Tibial nerve (tissue), 4 donors: ENCODE results near the gene TOE1. TPM values are rescaled to one million over a fixed set of nuclear protein-coding genes. Genes with fewer than 3 reads are reported as not detected.

Source experiments
- DNase-seq, 2 donors: peaks; one replicate each; pipeline ENCODE4 v3.0.0-alpha.2; 2019; ENCODE audit warnings: low spot score in 2 of 2
- H3K27ac ChIP-seq, 4 donors: fragments of 200-600 bp; sonication (generic) in 3 of 4; one replicate each; pipeline ENCODE4 v1.5.1; 2017 to 2019; ENCODE audit warnings: mild to moderate bottlenecking in 1 of 4
- H3K27me3 ChIP-seq, 2 donors: fragments of 200-600 bp; sonication (generic) in 1 of 2; one replicate each; pipeline versions ENCODE4 v1.5.1 to v1.6.0; 2017 to 2019
- H3K36me3 ChIP-seq, 3 donors: fragments of 200-600 bp; sonication (generic); one replicate each; pipeline ENCODE4 v1.5.1; 2018 to 2019
- H3K4me1 ChIP-seq, 4 donors: fragments of 200-600 bp; sonication (generic) in 3 of 4; one replicate each; pipeline ENCODE4 v1.5.1; 2017 to 2019
- H3K4me3 ChIP-seq, 4 donors: fragments of 200-600 bp; sonication (generic) in 3 of 4; one replicate each; pipeline ENCODE4 v1.5.1; 2017 to 2019; ENCODE audit warnings: mild to moderate bottlenecking in 1 of 4, moderate library complexity in 1 of 4
- H3K9me3 ChIP-seq, 4 donors: fragments of 200-600 bp; sonication (generic) in 3 of 4; one replicate each; pipeline ENCODE4 v1.5.1; 2017 to 2019
- EP300 ChIP-seq, 2 donors: sonication (generic); formaldehyde crosslinking; IDR thresholded peaks; one replicate each; pipeline ENCODE4 v1.6.1; 2017; ENCODE audit warnings: antibody characterized with exemption in 2 of 2, mild to moderate bottlenecking in 1 of 2
- POLR2A ChIP-seq, 2 donors: fragments of 450-650 bp; IDR thresholded peaks; one replicate each; pipeline ENCODE4 v1.6.1; 2017; ENCODE audit warnings: antibody characterized with exemption in 2 of 2, mild to moderate bottlenecking in 2 of 2, moderate library complexity in 2 of 2
- WGBS, 2 donors: methylation state at CpG; one replicate each; pipeline ENCODE4 v1.1.5; 2018; 5-methylcytosine and 5-hydroxymethylcytosine counted together
- total RNA-seq, 4 donors: library from RNA; depleted of rRNA; stranded (reverse); fragments of >200 nt; gene quantifications; one replicate each; pipeline ENCODE4 v1.1.0, GENCODE V29; 2016
- TF ChIP-seq, protein P1 (sequence below), 5 experiments: fragments of 200-600 bp in 3 of 5; fragments of 450-650 bp in 2 of 5; sonication (generic) in 3 of 5; IDR thresholded peaks; one replicate each; pipeline ENCODE4 v1.5.1; 2016 to 2019; ENCODE audit warnings: antibody characterized with exemption in 5 of 5, mild to moderate bottlenecking in 3 of 5, moderate library complexity in 2 of 5

The TOE1 gene
- total RNA-seq, 4 donors from 2014 or later = 7.4 to 16.7 (median 12.3) TPM

DNA sequence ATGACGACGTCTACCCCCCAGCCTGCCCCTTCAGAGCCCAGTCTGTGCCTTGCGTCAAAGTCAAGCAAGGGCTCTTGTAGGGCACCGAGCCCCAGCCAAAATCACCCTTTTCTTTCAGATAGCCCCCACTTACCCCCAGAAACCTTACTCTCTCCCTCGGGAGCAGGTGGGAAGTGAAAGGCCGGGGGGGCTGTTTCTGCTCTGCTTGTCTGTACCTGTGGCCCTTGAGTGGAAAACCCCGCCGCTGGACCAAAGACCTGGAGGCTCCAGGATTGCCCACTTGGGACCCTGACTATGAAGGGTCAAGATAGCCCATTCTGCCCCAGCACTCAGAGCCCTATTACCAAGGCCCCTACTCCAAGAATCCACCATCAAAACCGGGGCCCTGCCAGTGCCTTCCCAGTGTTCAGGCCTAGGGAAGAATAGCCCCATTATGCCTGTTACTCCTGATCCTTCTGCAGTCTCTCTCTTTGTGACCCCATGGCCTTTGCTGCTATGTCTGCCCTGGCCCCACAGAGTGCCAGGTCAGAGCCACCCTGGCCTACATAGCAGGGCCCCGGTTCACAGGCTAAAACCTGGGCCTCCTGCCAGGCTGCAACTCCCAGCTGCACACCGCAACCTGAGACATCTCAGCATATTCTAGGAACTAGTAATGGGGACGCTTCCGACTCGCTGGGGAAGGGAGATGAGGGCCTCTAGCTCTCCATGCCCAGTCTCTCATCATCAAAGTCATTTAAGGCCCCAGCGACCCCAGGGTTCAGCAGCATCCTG is 35.5 kb upstream of the TOE1 start:
- Histone ChIP-seq H3K4me1 (peaks cover 0 to 19% (median 5%) of the 10 kb centered on the region in 4 donors), H3K9me3 (no peaks in the 10 kb centered on the region), H3K36me3 (no peaks in the 10 kb centered on the region), H3K27ac (peak overlapping the region; percentile 86 to 97 (median 92)), H3K4me3 (peak overlapping the region; percentile 56 to 88 (median 82)), H3K27me3 (no peaks in the 10 kb centered on the region)
- DNase-seq = no peak
- TF ChIP-seq, protein P1, sequence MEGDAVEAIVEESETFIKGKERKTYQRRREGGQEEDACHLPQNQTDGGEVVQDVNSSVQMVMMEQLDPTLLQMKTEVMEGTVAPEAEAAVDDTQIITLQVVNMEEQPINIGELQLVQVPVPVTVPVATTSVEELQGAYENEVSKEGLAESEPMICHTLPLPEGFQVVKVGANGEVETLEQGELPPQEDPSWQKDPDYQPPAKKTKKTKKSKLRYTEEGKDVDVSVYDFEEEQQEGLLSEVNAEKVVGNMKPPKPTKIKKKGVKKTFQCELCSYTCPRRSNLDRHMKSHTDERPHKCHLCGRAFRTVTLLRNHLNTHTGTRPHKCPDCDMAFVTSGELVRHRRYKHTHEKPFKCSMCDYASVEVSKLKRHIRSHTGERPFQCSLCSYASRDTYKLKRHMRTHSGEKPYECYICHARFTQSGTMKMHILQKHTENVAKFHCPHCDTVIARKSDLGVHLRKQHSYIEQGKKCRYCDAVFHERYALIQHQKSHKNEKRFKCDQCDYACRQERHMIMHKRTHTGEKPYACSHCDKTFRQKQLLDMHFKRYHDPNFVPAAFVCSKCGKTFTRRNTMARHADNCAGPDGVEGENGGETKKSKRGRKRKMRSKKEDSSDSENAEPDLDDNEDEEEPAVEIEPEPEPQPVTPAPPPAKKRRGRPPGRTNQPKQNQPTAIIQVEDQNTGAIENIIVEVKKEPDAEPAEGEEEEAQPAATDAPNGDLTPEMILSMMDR (IDR thresholded peaks at IDR 0.05) = peak in 1 of 5 experiments; percentile 21
- TF ChIP-seq POLR2A (IDR thresholded peaks at IDR 0.05) = no peak
- 29 to 31% methylated on average over 15 of the region's 15 CpGs for WGBS, 2 donors

DNA sequence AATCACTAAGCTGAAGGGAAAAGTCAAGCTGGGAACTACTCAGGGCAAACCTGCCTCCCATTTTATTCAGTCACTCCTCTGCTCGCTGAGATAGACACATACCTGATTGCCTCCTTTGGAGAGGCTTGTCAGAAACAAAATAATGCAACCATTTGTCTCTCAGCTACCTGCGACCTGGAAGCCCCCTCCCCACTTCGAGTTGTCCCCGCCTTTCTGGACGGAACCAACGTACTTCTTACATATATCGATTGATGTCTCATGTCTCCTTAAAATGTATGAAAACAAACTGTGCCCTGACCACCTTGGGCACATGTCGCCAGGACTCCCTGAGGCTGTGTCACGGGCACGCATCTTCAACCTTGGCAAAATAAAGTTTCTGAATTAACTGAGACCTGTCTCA is 34.7 kb upstream of the TOE1 start:
- DNase-seq = no peak
- H3K27me3 ChIP-seq = no peaks in the 10 kb centered on the region
- TF ChIP-seq, protein P1 (IDR thresholded peaks at IDR 0.05) = no peak
- TF ChIP-seq POLR2A (IDR thresholded peaks at IDR 0.05) (no peak), EP300 (IDR thresholded peaks at IDR 0.05) (no peak)
- WGBS, 2 donors = 86 to 90% methylated on average over 10 of the region's 10 CpGs
- H3K27ac ChIP-seq = no peak overlapping the region
- H3K36me3 ChIP-seq = no peaks in the 10 kb centered on the region
- H3K4me3 ChIP-seq = no peak overlapping the region
- peaks cover 0 to 19% (median 5%) of the 10 kb centered on the region in 4 donors for H3K4me1 ChIP-seq
- no peaks in the 10 kb centered on the region for H3K9me3 ChIP-seq

DNA sequence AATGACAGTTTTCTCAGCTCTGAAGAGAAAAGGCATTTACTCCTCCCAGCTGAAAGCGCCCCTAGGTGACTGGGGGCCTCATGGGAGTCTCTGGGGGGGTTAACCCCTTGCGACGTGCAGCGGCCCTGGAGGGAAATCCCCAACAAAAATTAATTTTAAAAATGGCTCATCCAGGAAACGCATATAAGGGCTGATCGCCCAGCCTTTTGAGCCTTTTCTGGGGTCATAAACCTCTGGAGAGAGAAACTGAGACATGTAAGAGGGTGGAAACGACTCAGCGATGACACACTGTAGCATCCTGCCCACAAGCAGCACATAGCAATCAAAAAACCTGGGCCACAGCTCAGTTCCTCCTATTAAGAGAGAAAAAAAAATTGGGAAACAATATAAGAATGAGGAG is 33.7 kb upstream of the TOE1 start:
- WGBS, 2 donors = 37 to 38% methylated on average over 8 of the region's 8 CpGs
- Histone ChIP-seq H3K36me3 (no peaks in the 10 kb centered on the region), H3K4me3 (no peak overlapping the region), H3K9me3 (no peaks in the 10 kb centered on the region), H3K27ac (peak overlapping the region in 1 of 4 donors; percentile 22), H3K27me3 (no peaks in the 10 kb centered on the region), H3K4me1 (peaks cover 0 to 19% (median 5%) of the 10 kb centered on the region in 4 donors)
- DNase-seq = no peak
- TF ChIP-seq EP300 (IDR thresholded peaks at IDR 0.05) (no peak), POLR2A (IDR thresholded peaks at IDR 0.05) (no peak)
- TF ChIP-seq, protein P1 (IDR thresholded peaks at IDR 0.05) = no peak

DNA sequence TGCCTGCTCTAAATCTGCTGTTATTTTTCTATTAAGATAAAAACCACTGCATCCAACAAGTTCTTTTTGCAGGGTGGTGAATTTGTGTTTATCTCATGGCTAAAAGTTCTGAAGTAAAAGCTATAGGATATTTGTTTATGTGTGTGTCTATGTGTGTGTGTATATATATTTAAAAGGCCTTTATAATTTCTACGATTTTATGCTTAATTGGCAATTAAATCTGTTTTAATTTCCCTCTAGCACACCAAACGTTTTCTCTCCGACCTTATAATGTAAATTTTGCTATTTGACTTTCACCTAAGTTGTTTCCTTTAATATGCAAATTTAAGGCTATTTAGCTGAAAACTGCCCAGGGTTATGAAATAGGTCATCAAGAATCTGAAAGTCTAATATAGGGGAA is 33.1 kb upstream of the TOE1 start:
- H3K36me3 ChIP-seq = no peaks in the 10 kb centered on the region
- no peaks in the 10 kb centered on the region for H3K9me3 ChIP-seq
- no peak overlapping the region for H3K4me3 ChIP-seq
- no peak for TF ChIP-seq EP300 (IDR thresholded peaks at IDR 0.05)
- TF ChIP-seq, protein P1 (IDR thresholded peaks at IDR 0.05) = no peak
- H3K27me3 ChIP-seq = no peaks in the 10 kb centered on the region
- DNase-seq = no peak
- WGBS, 2 donors = 66 to 67% methylated on average over 3 of the region's 3 CpGs
- H3K4me1 ChIP-seq = peaks cover 0 to 19% (median 5%) of the 10 kb centered on the region in 4 donors
- H3K27ac ChIP-seq = no peak overlapping the region

DNA sequence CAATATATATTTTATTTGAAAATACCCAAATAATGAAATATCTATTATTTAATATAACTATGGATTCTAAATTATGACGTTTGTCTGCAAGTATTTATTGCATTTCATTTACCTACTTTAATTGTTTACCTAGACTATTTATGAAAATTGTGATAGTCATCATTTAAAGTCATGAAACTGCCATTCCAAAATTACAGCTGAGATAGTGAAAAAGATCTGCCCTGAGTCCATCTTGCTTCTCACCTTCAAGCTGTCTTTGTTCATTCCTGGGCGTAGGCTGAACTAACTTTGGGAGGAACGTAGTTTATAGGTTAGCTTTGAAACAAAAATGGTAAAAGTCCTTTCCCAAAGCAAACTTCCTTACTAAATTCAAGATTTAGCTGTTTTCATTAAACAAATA is 25.7 kb upstream of the TOE1 start:
- WGBS, 2 donors = 86 to 88% methylated on average over 3 of the region's 3 CpGs
- H3K4me1 ChIP-seq = no peaks in the 10 kb centered on the region
- H3K9me3 ChIP-seq = no peaks in the 10 kb centered on the region
- no peaks in the 10 kb centered on the region for H3K27me3 ChIP-seq
- DNase-seq = no peak
- H3K4me3 ChIP-seq = no peak overlapping the region
- TF ChIP-seq POLR2A (IDR thresholded peaks at IDR 0.05) = no peak
- TF ChIP-seq, protein P1 (IDR thresholded peaks at IDR 0.05) = no peak
- TF ChIP-seq EP300 (IDR thresholded peaks at IDR 0.05) = no peak
- H3K27ac ChIP-seq = no peak overlapping the region
- H3K36me3 ChIP-seq = no peaks in the 10 kb centered on the region
